ENCODE results near the gene GAL3ST2.
"Not testable (repeated sequence)": the region's sequence is repeated elsewhere in the genome, so short reads cannot be mapped to it uniquely, and the experiment has no call there.

Gene GAL3ST2

GRCh38 chr2:241753493-241753892 is 23.1 kb upstream of the GAL3ST2 start:
- Histone ChIP-seq H3K27me3 (replicated peaks; ENCODE audit: control insufficient read depth, insufficient read depth, low read length) (no peaks in the 10 kb centered on the region), H3K4me3 (replicated peaks; ENCODE audit: low read depth, low read length) (no peak overlapping the region), H3K36me3 (ENCODE audit: control insufficient read depth, insufficient read depth, low read length) (peaks cover 12% of the 10 kb centered on the region)
- TF ChIP-seq CTCF (IDR thresholded peaks at IDR 0.05; ENCODE audit: insufficient read depth, low read length, poor library complexity, severe bottlenecking) = no peak
- no peak for DNase-seq (ENCODE audit: extremely low read depth, insufficient read length)

DNA sequence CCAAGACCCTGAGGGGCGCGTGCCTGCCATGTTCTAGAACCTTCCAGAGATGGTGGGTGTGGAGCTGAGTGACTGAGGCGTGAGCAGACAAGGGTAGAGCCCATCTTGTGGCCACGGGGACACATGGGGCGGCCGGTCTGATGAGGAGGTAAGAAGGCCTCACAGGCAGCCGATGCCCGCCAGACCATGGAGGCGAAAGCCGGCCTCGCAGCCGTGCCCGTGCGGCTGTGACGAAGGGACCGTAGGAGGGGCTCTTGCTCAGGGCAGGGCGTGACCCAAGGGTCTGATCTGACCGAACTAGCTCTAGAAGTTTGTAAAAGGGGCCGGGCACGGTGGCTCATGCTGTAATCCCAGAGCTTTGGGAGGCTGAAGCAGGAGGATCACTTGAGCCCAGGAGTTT is 22.6 kb upstream of the GAL3ST2 start:
- peaks cover 11% of the 10 kb centered on the region for H3K36me3 ChIP-seq (ENCODE audit: control insufficient read depth, insufficient read depth, low read length)
- DNase-seq (ENCODE audit: extremely low read depth, insufficient read length) = no peak
- H3K4me3 ChIP-seq (replicated peaks; ENCODE audit: low read depth, low read length) = no peak overlapping the region
- H3K27me3 ChIP-seq (replicated peaks; ENCODE audit: control insufficient read depth, insufficient read depth, low read length) = no peaks in the 10 kb centered on the region
- TF ChIP-seq CTCF (IDR thresholded peaks at IDR 0.05; ENCODE audit: insufficient read depth, low read length, poor library complexity, severe bottlenecking) = no peak

- Histone ChIP-seq H3K36me3 (ENCODE audit: control insufficient read depth, insufficient read depth, low read length) (peaks cover 5% of the 10 kb centered on the region), H3K4me3 (replicated peaks; ENCODE audit: low read depth, low read length) (no peak overlapping the region), H3K27me3 (replicated peaks; ENCODE audit: control insufficient read depth, insufficient read depth, low read length) (no peaks in the 10 kb centered on the region)
- DNase-seq (ENCODE audit: extremely low read depth, insufficient read length) = no peak
- no peak for TF ChIP-seq CTCF (IDR thresholded peaks at IDR 0.05; ENCODE audit: insufficient read depth, low read length, poor library complexity, severe bottlenecking)
Observed at GRCh38 chr2:241755166-241755565, 21.5 kb upstream of the GAL3ST2 start.

DNA sequence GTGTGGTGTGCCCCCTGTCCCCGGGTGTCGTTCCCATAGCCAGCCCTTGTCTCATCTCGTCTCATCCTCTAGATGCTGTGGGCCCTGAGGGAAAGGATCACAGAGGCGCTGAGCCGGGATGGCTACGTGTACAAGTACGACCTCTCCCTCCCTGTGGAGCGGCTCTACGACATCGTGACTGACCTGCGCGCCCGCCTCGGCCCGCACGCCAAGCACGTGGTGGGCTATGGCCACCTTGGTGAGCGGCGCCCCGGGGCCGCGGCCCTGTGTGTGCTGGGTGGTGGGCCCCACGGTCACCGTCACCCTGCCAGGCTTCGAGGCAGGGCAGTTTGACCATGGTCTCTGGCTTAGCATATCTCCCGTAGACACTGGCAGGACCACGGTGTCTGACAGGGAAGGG is 20.8 kb upstream of the GAL3ST2 start:
- Histone ChIP-seq H3K4me3 (replicated peaks; ENCODE audit: low read depth, low read length) (no peak overlapping the region), H3K36me3 (ENCODE audit: control insufficient read depth, insufficient read depth, low read length) (peaks cover 5% of the 10 kb centered on the region), H3K27me3 (replicated peaks; ENCODE audit: control insufficient read depth, insufficient read depth, low read length) (no peaks in the 10 kb centered on the region)
- no peak for TF ChIP-seq CTCF (IDR thresholded peaks at IDR 0.05; ENCODE audit: insufficient read depth, low read length, poor library complexity, severe bottlenecking)
- DNase-seq (ENCODE audit: extremely low read depth, insufficient read length) = no peak

DNA sequence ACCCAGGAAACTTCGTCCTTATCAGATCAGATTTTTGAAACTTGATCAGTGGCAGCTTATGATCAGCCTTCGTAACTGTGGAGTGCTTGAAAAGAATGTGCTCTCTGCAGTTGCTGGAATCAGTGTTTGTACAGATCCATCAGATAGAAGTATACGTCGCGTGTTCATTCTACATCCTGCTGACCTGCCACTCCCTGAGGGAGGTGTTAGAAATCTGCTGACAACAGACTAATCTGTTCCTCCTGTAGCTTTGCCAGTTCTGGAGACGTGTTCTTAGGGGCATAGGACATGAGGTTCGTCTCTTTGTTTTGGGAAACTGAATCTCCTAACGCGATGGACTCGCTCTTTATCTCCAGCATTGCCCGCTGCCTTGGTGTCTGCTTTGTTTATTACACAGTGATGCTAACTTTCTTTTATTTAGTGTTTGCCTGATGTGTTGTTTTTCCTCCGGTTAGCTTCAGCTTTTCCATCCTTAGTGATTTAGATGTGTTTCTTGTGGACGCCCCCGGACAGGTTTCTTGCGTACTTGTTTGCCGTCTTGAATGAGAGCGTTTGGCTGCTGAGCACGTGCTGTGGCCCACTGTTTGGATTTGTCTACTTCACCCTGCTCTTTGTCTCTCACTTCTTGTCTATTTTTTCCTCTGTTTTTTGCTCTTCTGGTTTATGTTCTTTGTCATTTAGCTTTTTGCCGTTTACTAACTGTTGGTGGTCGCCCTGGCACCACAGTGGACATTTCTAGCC is 17.4 kb upstream of the GAL3ST2 start:
- no peak for DNase-seq (ENCODE audit: extremely low read depth, insufficient read length)
- no peaks in the 10 kb centered on the region for H3K27me3 ChIP-seq (replicated peaks; ENCODE audit: control insufficient read depth, insufficient read depth, low read length)
- H3K4me3 ChIP-seq (replicated peaks; ENCODE audit: low read depth, low read length) = no peak overlapping the region
- TF ChIP-seq CTCF (IDR thresholded peaks at IDR 0.05; ENCODE audit: insufficient read depth, low read length, poor library complexity, severe bottlenecking) = no peak
- H3K36me3 ChIP-seq (ENCODE audit: control insufficient read depth, insufficient read depth, low read length) = no peaks in the 10 kb centered on the region; the same call in none of the 2 replicates

DNA sequence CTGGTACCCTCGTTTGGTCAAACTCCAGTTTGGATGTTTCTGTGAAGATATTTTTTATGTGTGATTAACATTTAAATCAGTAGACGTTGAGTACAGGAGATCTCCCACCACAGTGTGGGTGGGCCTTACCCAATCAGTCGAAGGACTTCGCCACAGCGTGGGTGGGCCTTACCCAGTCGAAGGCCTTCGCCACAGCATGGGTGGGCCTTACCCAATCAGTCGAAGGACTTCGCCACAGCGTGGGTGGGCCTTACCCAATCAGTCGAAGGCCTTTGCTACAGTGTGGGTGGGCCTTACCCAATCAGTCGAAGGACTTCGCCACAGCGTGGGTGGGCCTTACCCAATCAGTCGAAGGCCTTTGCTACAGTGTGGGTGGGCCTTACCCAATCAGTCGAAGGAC is 16.7 kb upstream of the GAL3ST2 start:
- DNase-seq (ENCODE audit: extremely low read depth, insufficient read length); H3K27me3 ChIP-seq (replicated peaks; ENCODE audit: control insufficient read depth, insufficient read depth, low read length); H3K36me3 ChIP-seq (ENCODE audit: control insufficient read depth, insufficient read depth, low read length); H3K4me3 ChIP-seq (replicated peaks; ENCODE audit: low read depth, low read length): not testable (repeated sequence)
